Stimulated activated CD8-positive, alpha-beta memory T cell treated with anti-CD3 and anti-CD28 coated beads, Interleukin-12 subunit alpha, Interleukin-12 subunit beta, amount 100 ng/mL, for 1 hour (primary cell): ENCODE measurements around the gene STK25.
"Not testable (repeated sequence)": the region's sequence is repeated elsewhere in the genome, so short reads cannot be mapped to it uniquely, and the experiment has no call there.

Source experiments
- DNase-seq: peaks from one replicate; pipeline ENCODE4 v3.0.0-alpha.2; 2020; ENCODE audit warnings: low read depth

STK25 gene

DNA sequence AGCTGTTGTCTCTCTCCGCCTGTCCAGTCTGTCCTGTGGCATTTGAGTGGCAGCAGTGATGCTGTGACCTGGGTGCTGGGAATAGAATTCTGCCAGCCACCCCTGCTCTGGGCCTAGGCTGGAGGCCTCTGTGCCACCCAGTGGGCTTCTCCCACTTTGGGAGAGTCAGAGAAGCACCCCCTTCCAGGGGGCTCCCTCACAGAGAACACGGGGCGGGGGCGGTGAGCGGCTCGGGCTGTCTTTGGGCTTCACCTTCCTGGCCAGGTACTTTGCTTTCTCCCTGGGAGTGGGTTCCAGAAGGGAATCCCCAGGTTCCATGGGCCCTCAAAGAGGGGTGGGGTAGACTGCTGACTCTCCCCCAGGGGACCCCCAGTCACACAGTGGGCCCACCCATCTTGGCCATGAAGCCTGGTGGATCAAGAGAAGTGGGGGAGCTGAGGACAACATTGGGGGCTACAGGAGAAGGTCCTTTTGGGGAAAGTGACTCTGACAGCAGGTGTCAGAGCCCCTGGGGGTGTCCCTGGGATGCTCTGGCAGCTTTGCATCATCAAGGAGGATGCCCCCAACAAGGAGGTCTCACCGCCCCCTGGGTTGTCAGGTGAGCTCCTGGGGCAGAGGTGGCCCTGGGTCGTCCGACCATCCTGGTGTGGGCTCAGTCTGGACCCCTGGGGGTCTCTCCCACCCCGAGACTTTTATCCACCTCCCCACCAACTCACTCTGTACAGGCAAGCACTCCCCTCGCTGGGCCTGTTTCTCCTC, 31.4 kb upstream of the STK25 start:
- DNase-seq = no peak

DNA sequence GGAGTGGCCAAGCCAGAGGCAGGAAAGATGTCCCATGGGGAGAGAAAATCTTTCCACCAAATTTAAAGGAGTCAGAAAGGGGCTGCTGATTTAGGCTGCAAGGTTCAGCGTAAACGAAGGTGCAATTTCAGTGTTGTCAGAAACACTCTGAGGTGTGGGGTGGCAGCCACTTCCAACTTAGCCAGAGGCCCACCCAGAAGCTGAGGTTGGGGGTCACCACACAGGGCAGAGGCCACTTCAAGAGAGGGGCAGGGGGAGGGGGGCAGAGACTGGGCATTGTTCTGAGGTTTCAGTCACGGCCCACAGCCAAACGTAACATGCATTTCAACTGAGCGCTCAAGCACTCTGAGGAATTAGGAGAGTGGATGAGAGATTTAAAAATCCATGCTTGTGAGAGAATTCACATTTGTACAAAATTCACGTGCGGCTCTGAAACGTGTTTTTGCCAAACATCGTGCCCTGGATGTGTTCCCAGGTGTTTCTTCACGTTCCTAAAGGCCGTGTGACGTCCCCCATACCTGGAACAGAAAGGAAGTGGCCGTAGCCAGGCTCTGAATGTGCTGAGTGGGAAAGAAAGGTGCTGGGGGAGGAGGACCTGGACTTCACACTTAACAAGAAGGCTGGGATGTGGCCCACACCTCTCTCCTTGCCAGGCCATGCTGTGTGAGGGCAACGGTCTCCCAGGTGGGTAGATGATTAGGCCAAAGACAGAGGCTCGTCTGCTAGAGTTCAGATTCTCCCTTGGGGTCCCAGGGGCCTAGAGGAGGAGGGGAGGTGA, 30.6 kb upstream of the STK25 start:
- DNase-seq = no peak

DNA sequence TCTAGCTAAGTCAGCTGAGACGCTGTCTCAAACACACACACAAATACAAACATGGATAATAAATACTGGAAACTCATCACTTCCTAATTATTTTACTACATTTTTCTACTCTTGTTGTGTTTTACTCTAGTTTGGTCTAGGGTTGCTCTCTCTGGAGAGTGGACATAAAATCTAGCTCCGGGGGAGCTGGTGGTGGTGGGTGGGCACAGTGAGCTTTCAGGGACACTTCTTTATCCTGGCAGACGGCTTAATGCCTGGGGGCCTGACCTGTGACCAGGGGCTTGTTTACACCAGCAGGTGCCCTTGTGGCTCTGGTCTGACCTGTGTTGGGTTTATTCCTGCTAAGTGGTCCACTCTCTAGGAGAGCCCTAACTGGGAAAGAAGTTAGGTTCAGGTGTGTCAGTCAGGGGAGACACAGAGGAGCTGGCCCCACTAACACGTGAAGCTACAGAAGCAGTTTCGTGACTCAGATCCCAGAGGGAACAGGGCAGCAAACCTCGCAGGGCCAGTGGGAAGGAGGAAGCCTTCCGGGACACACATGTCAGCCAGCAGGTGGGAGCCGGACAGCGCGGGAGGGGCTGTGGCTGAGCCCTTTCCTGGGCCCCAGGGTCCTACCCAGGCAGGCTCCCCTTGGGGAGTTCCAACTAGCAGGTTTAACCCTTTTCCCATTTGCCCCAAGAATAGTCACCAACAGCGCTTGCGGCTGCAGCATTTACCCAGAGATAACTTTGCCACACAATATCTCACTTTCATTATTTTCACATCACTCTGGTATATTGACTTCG, 27.7 kb upstream of the STK25 start:
- DNase-seq = no peak

DNA sequence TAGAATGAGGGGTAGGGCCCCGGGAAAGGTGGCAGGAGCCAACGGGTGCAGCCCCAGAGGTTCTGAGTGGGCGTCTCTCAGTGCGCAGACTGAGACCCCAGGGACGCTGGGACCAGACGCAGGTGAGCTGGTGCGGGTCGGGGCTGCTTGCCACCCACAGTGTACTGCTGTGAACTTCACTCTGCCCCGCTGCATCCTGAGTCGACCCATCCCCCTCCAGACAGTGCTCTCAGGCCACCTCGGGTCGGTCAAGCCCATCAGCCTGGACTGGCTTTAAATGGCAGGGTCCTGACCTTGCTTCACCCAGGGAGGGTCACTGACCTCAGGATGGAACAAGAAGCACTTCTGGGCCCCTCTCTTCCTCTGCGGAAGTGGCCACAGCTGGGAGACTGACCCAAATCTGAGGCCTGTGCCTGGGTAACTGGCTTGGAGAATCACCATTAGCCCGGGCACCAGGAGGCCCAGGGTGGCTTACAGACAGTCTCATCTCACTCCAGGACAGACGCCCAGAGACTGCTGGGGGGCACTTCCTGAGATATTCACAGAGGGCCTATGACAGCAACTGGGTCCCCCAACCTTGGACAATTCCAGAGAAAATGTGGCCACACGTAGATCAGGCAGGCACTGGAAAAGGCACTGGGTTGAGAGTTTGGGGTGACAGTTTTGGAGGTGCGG, 26.5 kb upstream of the STK25 start:
- no peak for DNase-seq

DNA sequence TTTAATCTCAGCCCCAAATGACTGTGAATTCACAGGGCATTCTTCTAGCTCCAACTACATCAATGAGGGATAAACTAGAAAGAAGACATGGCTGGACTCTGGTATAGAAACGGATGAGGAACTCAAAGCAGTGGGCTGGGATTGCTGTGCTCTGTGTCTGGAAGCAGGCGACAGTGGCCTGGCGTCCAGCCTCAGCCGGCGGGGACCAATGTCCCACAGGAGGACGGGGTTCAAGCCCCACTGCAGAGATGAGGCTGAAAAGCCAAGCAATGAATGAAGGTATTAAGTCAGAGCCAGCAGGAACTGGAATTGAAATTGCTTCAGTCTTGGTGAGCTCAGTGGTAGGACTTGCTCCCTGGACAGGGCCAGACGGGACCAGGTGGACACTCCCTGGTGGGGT, 25.9 kb upstream of the STK25 start:
- no peak for DNase-seq

DNA sequence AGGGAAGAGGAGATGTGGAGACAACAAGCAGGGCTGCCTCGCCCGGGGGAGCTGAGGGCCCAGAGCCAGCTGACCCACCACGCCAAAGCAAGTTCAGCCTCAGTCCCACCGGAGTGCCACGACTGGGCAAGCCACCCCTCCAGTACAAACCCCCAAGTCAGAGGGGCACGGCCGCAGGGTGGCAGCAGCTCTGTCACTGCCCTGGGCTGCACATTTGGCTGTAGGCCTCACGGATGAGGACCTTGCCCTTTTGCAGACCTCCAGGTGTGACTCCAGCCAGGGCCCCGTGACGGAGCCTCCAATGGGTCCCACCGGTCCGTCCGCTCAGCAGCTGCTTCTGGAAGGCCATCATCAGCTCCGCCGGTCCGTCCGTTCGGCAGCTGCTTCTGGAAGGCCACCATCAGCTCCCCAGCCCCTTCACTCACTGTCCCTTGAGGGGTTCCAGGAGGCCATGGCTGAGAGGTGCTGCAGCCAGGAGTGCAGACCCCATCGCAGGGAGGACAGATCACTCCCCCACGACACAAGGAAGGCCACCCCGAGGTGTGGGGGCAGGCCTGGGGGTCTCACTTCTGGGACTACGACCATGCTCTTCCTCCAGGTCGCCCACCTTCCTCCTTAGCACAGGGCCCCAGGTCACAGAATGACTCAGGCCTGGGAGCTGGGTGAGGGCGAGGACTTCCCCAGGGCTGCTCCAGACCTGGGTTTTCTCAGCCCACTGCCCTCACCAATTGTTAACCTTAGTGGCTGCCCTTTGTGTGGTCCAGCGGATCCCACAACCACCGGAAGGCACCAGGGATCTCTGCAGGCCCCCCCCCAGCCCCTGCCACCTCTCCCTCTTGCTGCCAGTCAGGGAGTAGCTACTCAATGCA, 24.6 kb upstream of the STK25 start:
- DNase-seq = no peak

DNA sequence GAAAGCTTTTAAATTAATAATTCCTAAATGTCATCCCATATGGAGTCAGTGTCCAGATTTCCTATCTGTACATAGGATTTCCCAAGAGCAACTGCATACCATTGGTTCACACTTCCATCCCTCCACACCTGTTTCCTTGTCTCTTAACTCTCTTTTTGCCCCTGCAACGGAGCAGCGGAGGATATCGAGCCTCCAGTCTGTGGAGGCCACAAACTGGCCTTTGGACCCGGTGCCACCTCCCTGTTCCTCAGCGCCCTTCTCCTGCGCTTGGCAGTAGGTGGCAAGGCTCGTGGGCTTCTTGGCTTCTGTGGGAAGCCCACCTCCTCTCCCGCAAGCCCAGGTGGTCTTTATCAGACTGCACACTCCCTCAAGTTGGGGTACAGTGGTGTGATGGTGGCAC, 23.8 kb upstream of the STK25 start:
- DNase-seq = no peak

DNA sequence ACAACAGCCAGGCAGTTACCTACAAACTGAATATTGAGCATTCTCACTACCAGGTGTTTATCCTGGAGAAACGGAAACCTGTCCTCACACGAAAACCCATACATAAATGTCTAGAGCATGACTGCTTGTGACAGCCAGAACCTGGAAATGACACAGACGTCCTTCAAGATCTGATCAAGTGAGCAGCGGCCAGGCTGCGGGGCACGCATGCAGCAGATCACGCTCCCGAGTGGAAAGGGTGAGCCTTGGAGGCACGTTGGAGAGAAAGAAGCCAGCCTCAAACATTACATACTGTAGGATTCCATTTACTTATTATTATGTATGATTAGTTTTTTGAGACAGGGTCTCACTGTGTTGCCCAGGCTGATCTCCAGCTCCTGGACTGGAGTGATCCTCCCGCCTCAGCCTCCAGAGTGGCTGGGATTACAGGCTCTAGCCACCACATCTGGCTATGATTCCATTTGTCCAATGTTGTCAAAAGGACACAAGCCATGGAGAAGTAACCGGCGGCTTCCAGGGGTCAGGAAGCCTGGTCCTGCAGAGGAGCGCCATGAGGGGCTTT, 22.9 kb upstream of the STK25 start:
- DNase-seq = no peak

DNA sequence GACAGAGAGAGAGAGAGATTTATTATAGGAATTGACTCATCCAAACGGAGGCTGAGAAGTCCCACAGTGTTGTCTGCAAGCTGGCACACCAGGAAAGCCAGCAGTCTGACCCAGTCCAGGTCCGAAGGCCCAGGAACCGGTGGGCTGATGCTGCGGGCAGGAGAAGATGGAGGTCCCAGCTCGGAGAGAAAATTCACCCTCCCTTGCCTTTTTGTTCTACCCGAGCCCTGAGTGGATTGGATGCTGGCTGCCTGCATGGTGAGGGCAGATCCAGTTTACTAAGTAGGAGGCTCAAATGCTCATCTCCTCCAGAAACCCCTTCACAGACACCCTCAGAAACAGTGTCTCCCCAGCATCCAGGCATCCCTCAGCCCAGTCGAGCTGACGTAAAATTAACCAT, 22.2 kb upstream of the STK25 start:
- DNase-seq = no peak

DNA sequence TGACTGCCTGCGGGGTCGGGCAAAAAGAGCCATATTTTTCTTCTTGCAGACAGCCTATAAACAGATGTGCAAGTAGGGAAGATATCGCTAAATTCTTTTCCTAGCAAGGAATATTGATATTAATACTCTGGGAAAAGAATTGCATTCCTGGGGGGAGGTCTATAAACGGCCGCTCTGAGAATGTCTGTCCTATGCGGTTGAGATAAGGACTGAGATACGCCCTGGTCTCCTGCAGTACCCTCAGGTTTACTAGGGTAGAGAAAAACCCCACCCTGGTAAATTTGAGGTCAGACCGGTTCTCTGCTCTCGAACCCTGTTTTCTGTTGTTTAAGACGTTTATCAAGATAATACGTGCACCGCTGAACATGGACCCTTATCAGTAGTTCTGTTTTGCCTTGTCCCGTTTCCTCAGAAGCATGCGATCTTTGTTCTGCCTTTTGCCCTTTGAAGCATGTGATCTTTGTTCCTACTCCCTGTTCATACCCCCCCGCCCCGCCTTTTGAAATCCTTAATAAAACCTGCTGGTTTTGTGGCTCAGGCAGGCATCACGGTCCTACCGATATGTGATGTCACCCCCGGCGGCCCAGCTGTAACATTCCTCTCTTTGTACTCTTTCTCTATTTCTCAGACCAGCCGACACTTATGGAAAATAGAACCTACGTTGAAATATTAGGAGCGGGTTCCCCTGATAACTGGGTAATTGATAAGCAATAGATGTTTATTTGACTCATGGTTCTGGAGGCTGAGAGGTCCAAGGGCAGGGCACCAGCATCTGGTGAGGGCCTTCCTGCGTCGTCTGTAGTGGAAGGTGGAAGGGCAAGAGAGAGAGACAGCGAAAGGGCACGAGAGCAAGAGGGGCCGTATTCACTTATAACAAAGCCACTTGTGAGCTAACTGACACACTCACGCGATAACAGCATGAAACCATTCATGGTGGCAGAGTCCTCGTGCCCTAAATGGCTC, 17.7 kb upstream of the STK25 start:
- DNase-seq = not testable (repeated sequence)

DNA sequence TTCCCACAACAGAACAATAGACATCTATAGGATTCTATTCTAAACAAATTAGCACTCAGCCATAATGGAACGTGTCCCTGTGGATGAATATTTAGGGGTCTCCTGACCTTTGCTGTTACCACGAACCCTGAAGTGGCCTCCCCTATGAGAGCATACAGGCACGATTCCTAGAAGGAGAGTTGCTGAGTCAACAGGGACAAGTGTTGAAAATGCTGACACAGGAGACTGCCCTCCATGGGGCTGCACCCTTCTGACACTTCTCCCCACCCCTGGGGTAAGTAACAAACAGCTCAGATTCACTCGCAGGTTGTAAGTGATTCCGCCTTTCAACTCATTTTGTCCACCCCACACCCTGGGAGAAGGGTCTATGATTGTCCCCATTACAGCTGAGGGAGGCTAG, 14.1 kb upstream of the STK25 start:
- DNase-seq = no peak

DNA sequence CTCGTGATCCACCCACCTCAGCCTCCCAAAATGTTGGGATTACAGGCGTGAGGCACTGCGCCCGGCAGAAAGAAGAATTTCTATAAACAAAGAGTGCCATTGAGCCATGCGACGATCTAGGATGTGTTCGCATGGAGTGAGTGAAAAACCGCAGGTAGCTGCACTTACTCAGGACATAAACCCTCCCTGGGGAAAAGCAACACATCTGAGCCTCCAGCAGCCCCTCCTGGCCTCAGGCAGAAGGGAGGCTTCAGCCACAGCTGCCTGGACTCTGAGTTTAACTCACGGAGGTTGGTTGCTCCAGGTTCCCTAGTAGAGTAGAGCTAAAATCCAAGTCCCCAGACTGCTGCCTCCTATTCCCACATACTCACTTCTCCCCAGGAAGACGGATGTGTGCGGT, 11.3 kb upstream of the STK25 start:
- DNase-seq = no peak

DNA sequence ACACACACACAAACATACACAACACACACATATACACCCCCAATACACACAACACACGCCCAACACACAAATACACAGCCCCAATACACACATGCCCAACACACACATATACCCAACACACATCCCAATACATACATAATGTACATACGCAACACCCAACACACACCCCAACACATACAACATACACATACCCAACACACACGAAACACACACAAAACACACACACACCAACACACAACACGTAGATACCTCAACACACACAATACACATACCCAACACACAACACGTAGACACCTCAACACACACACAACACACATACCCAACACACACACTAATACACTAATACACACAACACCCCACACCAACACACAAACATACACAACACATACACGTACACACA, 8.9 kb upstream of the STK25 start:
- no peak for DNase-seq

DNA sequence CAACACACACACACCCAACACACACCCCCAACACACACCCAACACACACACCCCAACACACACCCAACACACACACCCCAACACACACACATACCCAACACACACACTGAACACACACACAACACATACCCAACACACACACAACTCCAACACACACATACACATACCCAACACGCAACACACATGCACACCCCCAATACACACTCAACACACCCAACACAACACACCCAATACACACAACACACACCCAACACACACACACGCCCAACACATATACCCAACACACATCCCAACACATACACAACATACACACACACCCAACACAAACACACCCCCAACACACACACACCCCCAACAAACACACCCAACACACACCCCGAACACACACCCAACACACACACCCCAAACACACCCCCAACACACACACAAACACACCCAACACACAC, 8.2 kb upstream of the STK25 start:
- DNase-seq = no peak

DNA sequence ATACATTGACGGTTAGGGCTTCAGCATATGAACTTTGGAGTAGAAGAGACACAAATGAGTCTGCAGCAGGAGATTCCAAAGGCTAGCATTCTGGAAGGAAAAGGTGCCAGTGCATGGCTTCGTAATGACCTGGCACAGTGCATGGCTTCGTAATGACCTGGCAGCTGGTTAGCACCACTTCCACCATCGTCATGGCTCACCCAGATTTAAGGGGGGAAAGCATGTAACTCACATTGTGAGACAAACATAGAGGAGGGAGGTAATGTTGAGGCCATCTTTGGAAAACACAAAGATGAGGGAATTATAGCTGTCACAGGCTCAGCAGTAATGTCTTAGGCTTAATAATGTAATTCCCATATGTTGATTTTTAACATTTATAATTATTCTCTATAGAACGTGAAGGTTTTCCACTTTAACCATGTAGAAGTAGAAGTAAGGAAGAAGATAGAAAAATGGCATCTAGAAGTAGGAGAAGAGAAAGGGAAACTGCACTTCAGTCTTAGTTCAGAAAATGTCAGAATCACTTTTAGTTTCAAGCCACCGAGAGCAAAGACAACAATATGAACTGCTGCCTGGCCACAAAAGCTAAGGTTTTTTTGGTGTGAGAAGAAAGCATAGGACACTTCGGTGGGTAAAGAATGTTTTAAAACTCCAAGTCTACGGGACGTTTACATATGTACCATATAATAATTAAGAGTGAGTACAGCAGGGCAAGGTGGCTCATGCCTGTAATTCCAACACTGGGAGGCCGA, 6.8 kb upstream of the STK25 start:
- no peak for DNase-seq

DNA sequence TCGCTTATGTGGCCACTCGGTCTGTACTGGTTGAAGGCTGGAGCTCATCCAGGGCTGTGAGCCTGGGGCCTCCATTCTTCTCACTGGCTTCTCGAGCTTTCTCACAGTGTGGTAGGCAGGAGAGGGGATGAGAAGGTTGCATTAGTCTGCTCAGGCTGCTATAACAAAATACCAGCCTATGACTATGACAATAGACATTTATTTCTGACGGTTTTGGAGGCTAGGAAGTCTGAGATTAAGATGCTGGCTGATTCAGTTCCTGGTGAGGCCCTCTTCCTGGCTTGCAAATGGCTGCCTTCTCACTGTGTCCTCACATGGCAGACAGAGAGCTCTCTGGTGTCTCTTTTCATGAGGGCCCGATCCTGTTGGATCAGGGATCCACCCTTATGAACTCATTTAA, 6.2 kb upstream of the STK25 start:
- DNase-seq = no peak

DNA sequence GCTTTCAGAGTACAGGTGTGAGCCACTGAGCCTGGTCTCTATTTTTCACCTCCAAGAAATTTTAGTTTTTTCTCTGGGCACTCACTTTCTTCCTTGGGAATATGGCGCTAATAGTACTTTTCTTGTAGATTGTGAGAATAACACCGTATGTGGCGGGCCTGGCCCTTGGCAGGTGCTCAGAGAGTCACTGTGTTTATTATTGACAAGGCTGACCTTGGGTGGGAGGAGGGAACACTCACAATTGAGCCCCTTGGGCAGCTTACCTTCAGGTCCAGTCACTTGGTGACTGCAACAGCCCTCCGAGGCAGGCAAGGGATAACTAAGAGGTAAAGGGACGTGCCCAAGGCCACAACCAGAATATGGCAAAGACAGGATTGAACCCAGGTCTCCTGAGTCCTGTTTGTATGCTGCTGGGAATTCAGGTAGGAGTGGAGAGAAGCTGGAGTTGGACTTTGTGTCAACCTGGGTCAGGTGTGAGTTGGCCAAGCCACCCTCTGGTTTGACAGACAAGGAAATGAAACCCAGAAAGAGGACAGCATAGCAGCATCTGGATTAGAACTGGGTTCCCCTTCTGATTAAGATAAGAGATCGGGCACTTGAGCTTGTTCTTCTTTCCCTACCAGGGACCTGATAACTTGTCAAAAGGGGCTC, 2.8 kb upstream of the STK25 start:
- no peak for DNase-seq

DNA sequence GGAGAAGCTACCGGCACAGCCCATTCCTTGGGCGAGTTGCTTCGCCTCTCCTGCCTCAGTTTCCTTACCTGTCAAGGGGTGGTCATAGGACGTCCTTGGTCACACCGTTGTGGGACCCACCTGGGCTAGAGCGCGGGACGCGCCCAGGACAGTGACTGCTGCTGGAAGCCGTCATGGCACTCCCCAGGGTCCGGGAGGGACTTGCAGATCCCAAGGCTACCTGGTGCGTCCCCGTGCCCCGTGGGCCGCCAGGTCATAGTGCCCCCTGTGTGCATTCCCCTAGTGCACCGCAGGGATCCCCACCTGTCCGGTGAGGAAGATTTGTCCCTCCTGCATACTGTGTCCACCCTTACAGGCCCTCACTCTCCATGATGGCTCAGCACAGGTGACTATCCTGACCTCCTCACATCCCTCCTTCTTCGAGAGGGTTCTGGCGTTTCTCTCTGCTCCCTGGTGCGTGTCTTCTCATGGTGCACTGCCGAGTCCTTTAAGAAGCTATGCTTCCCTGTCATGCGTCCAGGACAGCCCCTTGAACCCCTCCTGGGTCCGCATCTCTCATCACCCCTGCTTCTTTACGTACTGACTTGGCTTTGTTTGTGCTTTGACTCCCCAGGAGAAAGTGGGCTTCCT, 886 bp upstream of the STK25 start:
- DNase-seq = no peak
